ENCODE results near the gene LGALS9.
A peak's percentile ranks its signal among the peaks of the same experiment; 100 is the strongest.
"Not testable (repeated sequence)": the region's sequence is repeated elsewhere in the genome, so short reads cannot be mapped to it uniquely, and the experiment has no call there.

The LGALS9 gene

GRCh38 chr17:27631897-27632725 lies 1.1 kb downstream of the LGALS9 start:
- DNase-seq = no peak

GRCh38 chr17:27632766-27633165 lies 1.8 kb downstream of the LGALS9 start:
- DNase-seq = not testable (repeated sequence)

GRCh38 chr17:27633312-27634025 lies 2.5 kb downstream of the LGALS9 start:
- no peak for DNase-seq

GRCh38 chr17:27634026-27634335 lies 3.0 kb downstream of the LGALS9 start:
- no peak for DNase-seq

- no peak for DNase-seq
Observed at GRCh38 chr17:27634776-27635175, 3.8 kb downstream of the LGALS9 start.

GRCh38 chr17:27635275-27635823 lies 4.4 kb downstream of the LGALS9 start:
- no peak for DNase-seq

GRCh38 chr17:27636005-27636520 lies 5.1 kb downstream of the LGALS9 start:
- not testable (repeated sequence) for DNase-seq

GRCh38 chr17:27637818-27638217 lies 6.8 kb downstream of the LGALS9 start:
- DNase-seq = not testable (repeated sequence)

GRCh38 chr17:27638415-27638914 lies 7.5 kb downstream of the LGALS9 start:
- DNase-seq = not testable (repeated sequence)

- no peak for DNase-seq
Observed at GRCh38 chr17:27640790-27641189, 9.8 kb downstream of the LGALS9 start.

- no peak for DNase-seq
Observed at GRCh38 chr17:27644586-27644985, 13.6 kb downstream of the LGALS9 start.

GRCh38 chr17:27645621-27646020 lies 14.6 kb downstream of the LGALS9 start:
- not testable (repeated sequence) for DNase-seq

- no peak for DNase-seq
Observed at GRCh38 chr17:27646232-27646631, 15.2 kb downstream of the LGALS9 start.

GRCh38 chr17:27647765-27648164 lies 16.8 kb downstream of the LGALS9 start:
- no peak for DNase-seq

GRCh38 chr17:27649111-27649571 lies 18.2 kb downstream of the LGALS9 start:
- DNase-seq = not testable (repeated sequence)

GRCh38 chr17:27649929-27650328 lies 18.9 kb downstream of the LGALS9 start:
- DNase-seq = no peak

- no peak for DNase-seq
Observed at GRCh38 chr17:27650836-27651235, 19.8 kb downstream of the LGALS9 start.

- peak; percentile 28 for DNase-seq
Observed at GRCh38 chr17:27651411-27652345, 20.7 kb downstream of the LGALS9 start.

GRCh38 chr17:27653449-27653971 lies 22.5 kb downstream of the LGALS9 start:
- DNase-seq = not testable (repeated sequence)

- DNase-seq = no peak
Observed at GRCh38 chr17:27654136-27654535, 23.1 kb downstream of the LGALS9 start.

GRCh38 chr17:27654654-27655524 lies 23.9 kb downstream of the LGALS9 start:
- DNase-seq = peak; percentile 77

Data from NCI-H146 (cell line).